IMR-90 (cell line): ENCODE measurements around the gene HDAC8. TPM values are rescaled to one million over a fixed set of nuclear protein-coding genes. Genes with fewer than 3 reads are reported as not detected.

Experiments used
- ATAC-seq: fragments of 200-7000 bp; cut with Tn5 transposase; 2 replicates; pipeline ENCODE4 v1.9.1; 2020; ENCODE audit warnings: low read depth, mild to moderate bottlenecking, moderate library complexity
- BruUV-seq: library from RNA; stranded (reverse); fragments of 400-500 nt; replicated peaks from 2 replicates; lab custom pipeline; 2021; lab: Mats Ljungman, UMichigan
- CTCF ChIA-PET: fragments of 300-600 bp; formaldehyde crosslinking; extraction: SDS; loops from one replicate; lab custom pipeline; 2021; ENCODE audit warnings: antibody characterized with exemption; lab: Yijun Ruan, JAX
- POLR2A ChIA-PET: fragments of 300-600 bp; sonication (Branson Sonifier 250); formaldehyde crosslinking; loops from one replicate; lab custom pipeline; 2022; ENCODE audit warnings: antibody characterized with exemption; ENCODE audit not compliant: unreplicated experiment; lab: Charles Lee
- DNase-seq: peaks from one replicate; pipeline ENCODE4 v3.0.0; 2013
- H2AFZ ChIP-seq: replicated peaks from 2 replicates; pipeline ENCODE3; 2013; ENCODE audit warnings: low read length, mild to moderate bottlenecking; ENCODE audit not compliant: poor library complexity
- H2AK5ac ChIP-seq: 2 replicates; pipeline ENCODE4 v1.6.1; 2013; ENCODE audit warnings: low read depth, low read length, inconsistent platforms
- H2AK9ac ChIP-seq: replicated peaks from 2 replicates; pipeline ENCODE3; 2013; ENCODE audit warnings: mild to moderate bottlenecking, low read depth, low read length, moderate library complexity; ENCODE audit not compliant: poor library complexity
- H2BK120ac ChIP-seq: 2 replicates; pipeline ENCODE4 v1.6.1; 2013; ENCODE audit warnings: low read depth, low read length, inconsistent platforms
- H2BK15ac ChIP-seq: 3 replicates; pipeline ENCODE4 v1.6.1; 2013; ENCODE audit warnings: low read depth, low read length, inconsistent platforms
- H2BK20ac ChIP-seq: 2 replicates; pipeline ENCODE4 v1.6.1; 2013; ENCODE audit warnings: low read depth, mild to moderate bottlenecking, inconsistent platforms, low read length, moderate library complexity
- H2BK5ac ChIP-seq: 2 replicates; pipeline ENCODE4 v1.6.1; 2013; ENCODE audit warnings: mild to moderate bottlenecking, low read depth, low read length, inconsistent platforms; ENCODE audit not compliant: poor library complexity, severe bottlenecking
- H3K14ac ChIP-seq: replicated peaks from 2 replicates; pipeline ENCODE4 v1.6.1; 2013; ENCODE audit warnings: low read depth, low read length, inconsistent platforms
- H3K18ac ChIP-seq: 2 replicates; pipeline ENCODE4 v1.6.1; 2013; ENCODE audit warnings: low read depth, low read length, control low read depth
- H3K23ac ChIP-seq: 2 replicates; pipeline ENCODE4 v1.6.1; 2013; ENCODE audit warnings: low read depth, low read length, inconsistent platforms
- H3K27ac ChIP-seq: 2 replicates; pipeline ENCODE4 v1.5.1; 2013; ENCODE audit warnings: mild to moderate bottlenecking, control low read depth, low read length; ENCODE audit not compliant: insufficient read depth
- H3K27me3 ChIP-seq: 2 replicates; pipeline ENCODE4 v1.6.1; 2013; ENCODE audit warnings: low read length; ENCODE audit not compliant: control insufficient read depth, insufficient read depth
- H3K36me3 ChIP-seq: 2 replicates; pipeline ENCODE4 v1.6.1; 2013; ENCODE audit warnings: low read length, mixed read lengths; ENCODE audit not compliant: control insufficient read depth, insufficient read depth
- H3K4ac ChIP-seq: 2 replicates; pipeline ENCODE4 v1.6.1; 2013; ENCODE audit warnings: low read depth, low read length, inconsistent platforms
- H3K4me1 ChIP-seq: 2 replicates; pipeline ENCODE4 v1.6.1; 2013; ENCODE audit warnings: low read length, mixed read lengths; ENCODE audit not compliant: control insufficient read depth, insufficient read depth
- H3K4me2 ChIP-seq: 2 replicates; pipeline ENCODE4 v1.6.1; 2013; ENCODE audit warnings: low read depth, mild to moderate bottlenecking, control low read depth, low read length, moderate library complexity
- H3K4me3 ChIP-seq: 2 replicates; pipeline ENCODE4 v1.5.1; 2013; ENCODE audit warnings: low read depth, mild to moderate bottlenecking, control low read depth, low read length, moderate library complexity; ENCODE audit not compliant: insufficient read depth
- H3K56ac ChIP-seq: 2 replicates; pipeline ENCODE4 v1.6.1; 2013; ENCODE audit warnings: low read length, inconsistent platforms; ENCODE audit not compliant: insufficient read depth; ENCODE audit errors: extremely low read depth
- H3K79me1 ChIP-seq, 2 experiments: 2 replicates each; pipeline ENCODE4 v1.6.1; 2013; ENCODE audit warnings: low read length in 2 of 2, inconsistent platforms in 1 of 2, low read depth in 1 of 2
- H3K9ac ChIP-seq: 2 replicates; pipeline ENCODE4 v1.6.1; 2013; ENCODE audit warnings: low read depth, low read length, control low read depth
- H3K9me1 ChIP-seq: 2 replicates; pipeline ENCODE4 v1.6.1; 2013; ENCODE audit warnings: low read length, inconsistent platforms; ENCODE audit not compliant: insufficient read depth
- H3K9me3 ChIP-seq: 2 replicates; pipeline ENCODE4 v1.6.1; 2013; ENCODE audit warnings: low read length; ENCODE audit not compliant: control insufficient read depth, insufficient read depth
- H4K20me1 ChIP-seq: 2 replicates; pipeline ENCODE4 v1.6.1; 2013; ENCODE audit warnings: low read length, inconsistent platforms; ENCODE audit not compliant: insufficient read depth
- H4K5ac ChIP-seq: 2 replicates; pipeline ENCODE4 v1.6.1; 2013; ENCODE audit warnings: mild to moderate bottlenecking, low read depth, low read length, control low read depth
- H4K8ac ChIP-seq, 2 experiments: 2 replicates each; pipeline ENCODE4 v1.6.1; 2013; ENCODE audit warnings: low read depth in 2 of 2, low read length in 2 of 2, control low read depth in 1 of 2, inconsistent platforms in 1 of 2
- H4K91ac ChIP-seq: 2 replicates; pipeline ENCODE4 v1.6.1; 2013; ENCODE audit warnings: low read depth, low read length, inconsistent platforms; ENCODE audit not compliant: insufficient read depth
- CEBPB ChIP-seq: IDR thresholded peaks from 2 replicates; pipeline ENCODE4 v1.6.1; 2012; ENCODE audit warnings: low read depth, low read length, improper control_type of control experiment
- MXI1 ChIP-seq: IDR thresholded peaks from 2 replicates; pipeline ENCODE4 v1.6.1; 2012; ENCODE audit warnings: low read depth, mild to moderate bottlenecking, low read length, moderate library complexity, borderline replicate concordance
- WGBS, 2 experiments: methylation state at CpG; one replicate each; pipeline versions ENCODE4 v1.1.5 to v1.1.7; 2013; ENCODE audit warnings: missing lambda C conversion rate in 2 of 2; ENCODE audit not compliant: insufficient read length in 1 of 2; ENCODE audit errors: extremely low coverage in 2 of 2; 5-methylcytosine and 5-hydroxymethylcytosine counted together
- dilution Hi-C: fragments of 300-500 bp; cut with HindIII; formaldehyde crosslinking; loops from one replicate; pipeline ENCODE4 v1.14.3; 2018; ENCODE audit warnings: low sequenced_read_pairs; ENCODE audit not compliant: unreplicated experiment
- in situ Hi-C: fragments of 300-500 bp; cut with MboI; formaldehyde crosslinking; loops from 3 replicates; pipeline ENCODE4 v1.14.3; 2019; ENCODE audit warnings: low sequenced_read_pairs, inconsistent platforms, mixed read lengths
- intact Hi-C: fragments of 100-400 bp; cut with micrococcal nuclease; formaldehyde crosslinking; loops from 2 replicates; pipeline ENCODE4 v1.10.0; 2022
- polyA plus RNA-seq, 3 experiments: library from polyadenylated mRNA; depleted of rRNA; stranded (reverse); fragments of >200 nt; gene quantifications; 2 replicates each; pipeline ENCODE4 v1.2.3, GENCODE V29; 2012; ENCODE audit warnings: low replicate concordance in 1 of 3
- total RNA-seq: library from RNA; depleted of rRNA; stranded (reverse); fragments of >200 nt; gene quantifications from 2 replicates; pipeline ENCODE4 v1.2.3, GENCODE V29; 2012

The HDAC8 gene
- total and polyA plus RNA-seq, 2 of the 4 experiments (the other 2 are of a cell fraction) = 16.1 to 28.5 TPM

DNA sequence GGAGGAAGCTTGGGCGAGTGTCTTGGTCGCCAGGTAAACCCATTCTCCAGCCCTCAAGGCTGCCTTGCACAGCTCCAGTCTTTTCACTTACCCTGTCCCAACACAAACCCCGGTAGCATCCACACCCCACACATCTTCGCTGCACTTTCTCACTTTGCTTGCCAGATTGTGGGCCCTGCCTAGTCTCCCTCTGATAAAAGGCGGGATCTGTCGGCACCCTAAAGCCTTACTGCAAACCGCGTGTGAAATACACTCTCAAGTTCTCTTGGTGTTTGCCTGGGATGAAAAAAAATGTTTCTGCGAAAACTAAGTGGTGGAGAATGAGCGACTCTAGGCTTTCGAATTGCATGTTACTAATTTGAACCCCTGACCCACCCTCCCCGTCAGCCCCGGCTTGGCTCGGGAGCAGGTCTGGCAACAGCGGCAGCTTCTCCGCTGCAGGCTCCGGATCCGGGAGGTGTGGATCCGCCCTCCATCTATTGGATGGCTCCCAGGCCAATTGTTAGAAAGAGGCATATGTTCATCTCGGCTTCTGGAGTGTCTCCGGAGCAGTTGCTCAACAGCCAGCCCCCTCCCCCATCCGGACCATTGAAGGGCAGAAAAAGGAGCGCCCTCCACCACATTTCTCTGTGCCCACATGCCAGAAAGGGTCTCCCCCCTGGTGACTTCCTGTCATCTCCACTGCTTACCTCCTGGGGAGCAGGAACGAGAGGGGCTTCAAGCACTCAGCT is 263.9 kb downstream of the HDAC8 start:
- Histone ChIP-seq H2BK15ac (no peak overlapping the region), H3K56ac (no peak overlapping the region), H3K79me1 (no peaks in the 10 kb centered on the region), H2AFZ (peak overlapping the region; percentile 78), H4K8ac (no peak overlapping the region), H2BK5ac (no peak overlapping the region), H3K4me3 (peak overlapping the region; percentile 6; the same call in 1 of the 2 replicates), H2BK20ac (no peak overlapping the region), H3K9me1 (no peaks in the 10 kb centered on the region), H4K20me1 (no peaks in the 10 kb centered on the region; the same call in none of the 2 replicates), H3K9me3 (no peaks in the 10 kb centered on the region), H3K4ac (no peak overlapping the region), H3K27ac (no peak overlapping the region), H2BK120ac (no peak overlapping the region), H3K18ac (no peak overlapping the region), H3K4me2 (peak overlapping the region; percentile 76), H3K36me3 (no peaks in the 10 kb centered on the region), H3K4me1 (peaks cover 4% of the 10 kb centered on the region; the same call in 1 of the 2 replicates), H3K23ac (no peak overlapping the region), H4K5ac (no peak overlapping the region), H3K14ac (no peak overlapping the region), H3K9ac (no peak overlapping the region), H3K27me3 (peaks cover 72% of the 10 kb centered on the region), H4K91ac (no peak overlapping the region), H2AK9ac (no peak overlapping the region), H2AK5ac (no peak overlapping the region)
- in situ Hi-C loops (no loop called here), dilution Hi-C loops (no loop called here), intact Hi-C loops (loop anchor here (5.0 kb wide), 1 partner anchor 234 kb away; no protein-coding TSS in a partner anchor)
- ChIA-PET POLR2A (no interaction called here), CTCF (interaction anchor here (0.5 kb wide), 1 partner anchor 247 kb away, joined by 3 read pairs; no protein-coding TSS in a partner anchor)
- ATAC-seq (peak; percentile 55), DNase-seq (peak; percentile 50)
- WGBS, 2 experiments = no CpG with 5 or more reads among the region's 24 CpGs
- TF ChIP-seq CEBPB (peak; percentile 86), MXI1 (no peak)
- BruUV-seq = no TSS peak
